ENCODE results near the gene ZNHIT6.

Gene ZNHIT6

DNA sequence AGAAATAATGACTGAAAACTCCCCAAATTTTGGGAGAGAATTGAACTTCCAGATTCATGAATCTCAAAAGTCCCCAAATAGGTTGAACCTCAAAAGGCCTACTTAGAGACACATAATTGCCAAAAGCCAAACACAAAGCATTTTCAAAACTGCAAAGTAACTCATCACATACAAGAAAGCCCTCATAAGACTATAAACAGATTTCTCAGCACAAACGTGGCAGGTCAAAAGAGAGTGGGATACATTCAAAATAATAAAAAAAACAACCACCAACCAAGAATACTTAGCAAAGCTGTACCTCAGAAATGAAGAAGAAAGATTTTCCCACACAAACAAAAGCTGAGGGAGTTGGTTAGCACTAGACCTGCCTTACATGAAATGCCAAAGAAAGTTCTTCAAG is 69.8 kb downstream of the ZNHIT6 start:
- TF ChIP-seq SUZ12 (IDR thresholded peaks at IDR 0.05; ENCODE audit: extremely low read depth, insufficient read depth, insufficient read length), result no peak
- TF ChIP-seq YY1 (IDR thresholded peaks at IDR 0.05; ENCODE audit: insufficient read depth, insufficient read length), result no peak
- TF ChIP-seq ZNF274 (IDR thresholded peaks at IDR 0.05; ENCODE audit: low read depth, low read length), result no peak
- no peak overlapping the region for H3K9ac ChIP-seq (ENCODE audit: insufficient read length, low read depth)
- H3K9me3 ChIP-seq (ENCODE audit: insufficient read depth, low read length), result peaks cover 30% of the 10 kb centered on the region
- no peaks in the 10 kb centered on the region for H3K27me3 ChIP-seq (ENCODE audit: insufficient read depth, insufficient read length)
- H3K4me1 ChIP-seq (ENCODE audit: insufficient read depth, insufficient read length), result no peaks in the 10 kb centered on the region
- H3K4me3 ChIP-seq (ENCODE audit: insufficient read length, low read depth), result no peak overlapping the region
- no peak for DNase-seq (ENCODE audit: low read depth, low spot score)
- peaks cover 8% of the 10 kb centered on the region for H3K36me3 ChIP-seq (ENCODE audit: insufficient read depth, insufficient read length, low read length)

DNA sequence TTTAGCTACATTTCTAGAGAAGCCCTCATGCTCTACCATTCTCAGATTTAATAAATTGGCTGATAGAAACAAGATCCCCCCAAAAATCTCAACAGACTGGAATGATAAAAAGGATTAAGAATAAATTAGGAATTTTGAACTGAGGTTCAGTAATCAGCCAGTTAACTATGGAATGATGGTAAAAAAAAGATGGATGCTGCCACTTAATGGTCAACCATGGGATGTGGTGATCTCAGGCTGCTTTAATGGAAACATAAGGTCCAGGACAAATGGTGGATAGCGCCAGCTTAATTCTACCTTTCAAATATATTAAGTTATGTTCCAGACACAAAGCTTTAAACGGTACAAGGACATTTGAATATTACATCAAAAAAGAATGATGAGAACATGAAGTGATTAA is 77.7 kb downstream of the ZNHIT6 start:
- H3K27me3 ChIP-seq (ENCODE audit: insufficient read depth, insufficient read length), result no peaks in the 10 kb centered on the region
- H3K9me3 ChIP-seq (ENCODE audit: insufficient read depth, low read length), result no peaks in the 10 kb centered on the region
- DNase-seq (ENCODE audit: low read depth, low spot score), result no peak
- H3K4me1 ChIP-seq (ENCODE audit: insufficient read depth, insufficient read length), result no peaks in the 10 kb centered on the region
- H3K4me3 ChIP-seq (ENCODE audit: insufficient read length, low read depth), result no peak overlapping the region
- H3K9ac ChIP-seq (ENCODE audit: insufficient read length, low read depth), result no peak overlapping the region
- no peak for TF ChIP-seq ZNF274 (IDR thresholded peaks at IDR 0.05; ENCODE audit: low read depth, low read length)
- no peak for TF ChIP-seq SUZ12 (IDR thresholded peaks at IDR 0.05; ENCODE audit: extremely low read depth, insufficient read depth, insufficient read length)
- TF ChIP-seq YY1 (IDR thresholded peaks at IDR 0.05; ENCODE audit: insufficient read depth, insufficient read length), result no peak
- peaks cover 3% of the 10 kb centered on the region for H3K36me3 ChIP-seq (ENCODE audit: insufficient read depth, insufficient read length, low read length)

DNA sequence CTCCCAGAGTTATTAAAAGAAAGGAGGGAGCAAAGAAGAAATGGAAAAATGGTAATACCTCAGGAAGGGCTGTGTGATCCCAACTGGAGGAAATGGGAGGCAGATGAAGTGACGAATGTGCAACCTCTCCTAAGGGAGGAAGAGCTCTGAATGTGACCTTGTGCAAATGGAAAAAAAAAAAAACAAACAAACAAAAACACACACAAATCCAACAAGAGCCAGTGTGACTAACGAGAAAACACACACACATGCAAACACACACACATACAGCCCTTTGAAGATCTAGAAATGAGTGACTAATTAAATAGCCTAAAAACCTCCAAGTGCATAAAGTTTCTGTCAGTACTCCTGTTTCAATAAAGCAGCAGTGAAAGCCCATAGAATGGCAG is 78.7 kb downstream of the ZNHIT6 start:
- 0 out of 2 replicates have a peak, but pooled peaks cover under 1% of the 10 kb centered on the region for H3K9me3 ChIP-seq (ENCODE audit: insufficient read depth, low read length)
- TF ChIP-seq SUZ12 (IDR thresholded peaks at IDR 0.05; ENCODE audit: extremely low read depth, insufficient read depth, insufficient read length), result no peak
- no peak for TF ChIP-seq ZNF274 (IDR thresholded peaks at IDR 0.05; ENCODE audit: low read depth, low read length)
- no peak for TF ChIP-seq YY1 (IDR thresholded peaks at IDR 0.05; ENCODE audit: insufficient read depth, insufficient read length)
- no peak overlapping the region for H3K9ac ChIP-seq (ENCODE audit: insufficient read length, low read depth)
- no peak for DNase-seq (ENCODE audit: low read depth, low spot score)
- peaks cover 3% of the 10 kb centered on the region for H3K36me3 ChIP-seq (ENCODE audit: insufficient read depth, insufficient read length, low read length)
- no peaks in the 10 kb centered on the region for H3K27me3 ChIP-seq (ENCODE audit: insufficient read depth, insufficient read length)
- no peaks in the 10 kb centered on the region for H3K4me1 ChIP-seq (ENCODE audit: insufficient read depth, insufficient read length)
- no peak overlapping the region for H3K4me3 ChIP-seq (ENCODE audit: insufficient read length, low read depth)

DNA sequence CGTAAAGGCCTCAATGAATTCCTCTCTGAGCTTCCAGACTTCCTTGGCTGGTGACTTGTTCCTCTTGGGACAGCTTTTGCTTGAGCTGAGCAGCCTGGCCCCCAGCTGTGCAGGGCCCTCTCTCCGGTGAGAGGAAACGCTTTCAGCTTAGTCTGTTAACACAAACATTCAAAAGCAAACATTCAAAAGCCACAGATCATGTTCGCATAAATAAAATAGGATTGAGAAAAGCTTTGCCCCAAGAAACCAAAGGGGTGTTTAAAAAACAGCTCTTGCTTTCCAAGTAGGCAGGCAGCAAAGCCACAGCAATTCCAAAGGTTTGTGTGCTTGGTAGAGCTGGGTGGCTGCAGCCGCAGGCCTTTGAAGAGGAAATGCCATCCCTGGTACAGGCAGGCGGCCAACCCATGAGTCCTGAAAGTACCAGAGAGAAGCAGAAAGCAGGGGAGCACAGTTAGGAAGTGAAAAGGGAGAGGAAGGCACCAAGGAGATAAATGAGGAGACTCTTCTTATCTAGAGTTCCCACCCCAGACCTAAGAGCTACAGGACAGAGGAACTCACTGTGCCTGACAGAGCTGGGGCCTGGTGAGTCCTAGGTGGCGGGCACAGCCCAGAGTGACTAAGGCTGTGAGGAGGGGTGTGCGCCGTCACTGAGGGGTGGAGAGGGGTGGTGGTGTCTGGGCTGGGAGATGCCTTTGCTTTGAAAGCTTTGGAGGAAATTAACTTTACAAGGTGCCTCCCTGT is 79.3 kb downstream of the ZNHIT6 start:
- H3K27me3 ChIP-seq (ENCODE audit: insufficient read depth, insufficient read length), result no peaks in the 10 kb centered on the region
- TF ChIP-seq SUZ12 (IDR thresholded peaks at IDR 0.05; ENCODE audit: extremely low read depth, insufficient read depth, insufficient read length) (no peak), ZNF274 (IDR thresholded peaks at IDR 0.05; ENCODE audit: low read depth, low read length) (no peak), YY1 (IDR thresholded peaks at IDR 0.05; ENCODE audit: insufficient read depth, insufficient read length) (no peak)
- no peaks in the 10 kb centered on the region for H3K4me1 ChIP-seq (ENCODE audit: insufficient read depth, insufficient read length)
- DNase-seq (ENCODE audit: low read depth, low spot score), result no peak
- H3K36me3 ChIP-seq (ENCODE audit: insufficient read depth, insufficient read length, low read length), result peaks cover 3% of the 10 kb centered on the region
- peak overlapping the region; percentile 25 for H3K9ac ChIP-seq (ENCODE audit: insufficient read length, low read depth)
- 0 out of 2 replicates have a peak, but pooled peaks cover 6% of the 10 kb centered on the region for H3K9me3 ChIP-seq (ENCODE audit: insufficient read depth, low read length)
- no peak overlapping the region for H3K4me3 ChIP-seq (ENCODE audit: insufficient read length, low read depth)

DNA sequence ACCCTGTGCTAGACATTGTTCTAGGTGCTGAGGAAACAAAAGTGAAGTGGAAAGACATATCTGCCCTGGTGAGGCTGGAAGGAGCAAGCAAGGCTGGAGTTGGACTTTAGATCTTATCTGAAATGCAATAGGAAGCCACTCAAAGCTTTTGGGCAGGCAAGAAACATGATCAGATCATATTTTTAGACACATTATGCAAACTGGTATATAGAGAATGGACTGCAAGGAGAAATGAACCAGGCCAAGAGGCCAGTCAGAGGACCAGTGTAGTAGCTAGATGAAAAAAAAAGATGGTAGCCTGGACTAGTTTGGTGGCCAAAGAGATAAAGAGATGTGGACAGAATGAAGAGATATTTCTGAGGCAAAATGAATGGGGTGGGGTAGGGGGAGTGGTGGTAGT is 81.4 kb downstream of the ZNHIT6 start:
- Histone ChIP-seq H3K4me3 (ENCODE audit: insufficient read length, low read depth) (no peak overlapping the region), H3K36me3 (ENCODE audit: insufficient read depth, insufficient read length, low read length) (peaks cover 3% of the 10 kb centered on the region), H3K4me1 (ENCODE audit: insufficient read depth, insufficient read length) (no peaks in the 10 kb centered on the region), H3K27me3 (ENCODE audit: insufficient read depth, insufficient read length) (no peaks in the 10 kb centered on the region), H3K9me3 (ENCODE audit: insufficient read depth, low read length) (peaks cover 20% of the 10 kb centered on the region), H3K9ac (ENCODE audit: insufficient read length, low read depth) (no peak overlapping the region)
- TF ChIP-seq ZNF274 (IDR thresholded peaks at IDR 0.05; ENCODE audit: low read depth, low read length) (no peak), YY1 (IDR thresholded peaks at IDR 0.05; ENCODE audit: insufficient read depth, insufficient read length) (no peak), SUZ12 (IDR thresholded peaks at IDR 0.05; ENCODE audit: extremely low read depth, insufficient read depth, insufficient read length) (no peak)
- DNase-seq (ENCODE audit: low read depth, low spot score), result no peak

DNA sequence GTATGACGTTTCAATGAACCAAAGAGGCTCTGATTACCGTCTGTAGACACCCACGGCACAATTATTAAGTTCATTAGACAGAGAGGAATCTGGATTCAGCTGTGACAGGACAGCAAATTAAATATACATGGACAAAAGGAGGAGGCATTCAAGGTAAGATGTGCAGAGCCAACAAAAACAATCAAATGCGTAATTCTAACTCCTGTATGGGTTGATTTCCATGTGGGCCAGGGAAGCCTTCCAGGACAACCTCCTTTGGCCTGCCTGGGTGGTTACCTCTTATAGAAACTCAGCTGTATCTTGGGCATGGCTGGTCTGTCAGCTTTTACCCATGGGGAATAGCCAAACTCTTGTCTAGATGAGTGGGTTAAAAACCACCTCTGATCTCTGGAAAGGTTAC is 83.9 kb downstream of the ZNHIT6 start:
- peaks cover 42% of the 10 kb centered on the region for H3K9me3 ChIP-seq (ENCODE audit: insufficient read depth, low read length)
- H3K27me3 ChIP-seq (ENCODE audit: insufficient read depth, insufficient read length), result no peaks in the 10 kb centered on the region
- no peak for DNase-seq (ENCODE audit: low read depth, low spot score)
- peaks cover 3% of the 10 kb centered on the region for H3K36me3 ChIP-seq (ENCODE audit: insufficient read depth, insufficient read length, low read length)
- TF ChIP-seq ZNF274 (IDR thresholded peaks at IDR 0.05; ENCODE audit: low read depth, low read length), result no peak
- no peak for TF ChIP-seq SUZ12 (IDR thresholded peaks at IDR 0.05; ENCODE audit: extremely low read depth, insufficient read depth, insufficient read length)
- no peak for TF ChIP-seq YY1 (IDR thresholded peaks at IDR 0.05; ENCODE audit: insufficient read depth, insufficient read length)
- H3K4me1 ChIP-seq (ENCODE audit: insufficient read depth, insufficient read length), result no peaks in the 10 kb centered on the region
- H3K4me3 ChIP-seq (ENCODE audit: insufficient read length, low read depth), result no peak overlapping the region
- H3K9ac ChIP-seq (ENCODE audit: insufficient read length, low read depth), result no peak overlapping the region

DNA sequence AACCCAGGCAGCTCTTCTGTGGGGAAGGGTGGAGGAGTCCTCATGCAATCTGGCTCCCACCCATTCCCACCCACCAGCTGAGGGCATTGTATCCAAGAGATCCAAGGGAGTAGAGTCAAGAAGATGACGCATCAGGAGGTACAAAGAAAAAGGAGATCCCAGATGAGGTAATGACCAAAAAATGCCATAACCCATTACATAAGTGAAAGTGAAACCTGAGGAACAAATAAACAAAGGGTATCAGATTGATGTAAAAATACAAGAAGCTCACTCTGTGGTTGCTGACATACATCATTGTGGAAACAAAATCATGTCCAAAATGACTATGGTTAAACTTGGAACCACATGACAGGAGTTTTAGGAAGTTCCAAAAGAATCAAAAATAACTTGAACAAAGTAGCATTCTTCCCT is 85.2 kb downstream of the ZNHIT6 start:
- peaks cover 42% of the 10 kb centered on the region for H3K9me3 ChIP-seq (ENCODE audit: insufficient read depth, low read length)
- no peaks in the 10 kb centered on the region for H3K27me3 ChIP-seq (ENCODE audit: insufficient read depth, insufficient read length)
- DNase-seq (ENCODE audit: low read depth, low spot score), result no peak
- TF ChIP-seq ZNF274 (IDR thresholded peaks at IDR 0.05; ENCODE audit: low read depth, low read length) (no peak), YY1 (IDR thresholded peaks at IDR 0.05; ENCODE audit: insufficient read depth, insufficient read length) (no peak)
- H3K4me1 ChIP-seq (ENCODE audit: insufficient read depth, insufficient read length), result no peaks in the 10 kb centered on the region
- no peak overlapping the region for H3K4me3 ChIP-seq (ENCODE audit: insufficient read length, low read depth)
- peaks cover 3% of the 10 kb centered on the region for H3K36me3 ChIP-seq (ENCODE audit: insufficient read depth, insufficient read length, low read length)
- no peak overlapping the region for H3K9ac ChIP-seq (ENCODE audit: insufficient read length, low read depth)

All from NT2/D1 (cell line).